GM20000 (cell line): ENCODE measurements around the gene SEC11C.

Source experiments
- DNase-seq: peaks from one replicate; pipeline ENCODE4 v3.0.0; 2012; ENCODE audit warnings: low spot score
- CTCF ChIP-seq: IDR thresholded peaks from 2 replicates; pipeline ENCODE4 v1.5.1; 2012; ENCODE audit warnings: mild to moderate bottlenecking, control low read depth; ENCODE audit errors: extremely low read depth, missing control alignments

The SEC11C gene

GRCh38 chr18:59177485-59177884, 37.8 kb downstream of the SEC11C start:
- no peak for TF ChIP-seq CTCF
- no peak for DNase-seq

GRCh38 chr18:59180150-59180845, 40.6 kb downstream of the SEC11C start:
- no peak for TF ChIP-seq CTCF

GRCh38 chr18:59182673-59183072, 43.0 kb downstream of the SEC11C start:
- DNase-seq: no peak
- TF ChIP-seq CTCF: no peak

More at GRCh38 chr18:59180150-59180845, 40.6 kb downstream of the SEC11C start:
- no peak for DNase-seq

- no peak for TF ChIP-seq CTCF
- no peak for DNase-seq
These were observed 49.3 kb downstream of the SEC11C start for GRCh38 chr18:59189008-59189407.

GRCh38 chr18:59189746-59190145, 50.1 kb downstream of the SEC11C start:
- no peak for DNase-seq
- no peak for TF ChIP-seq CTCF

GRCh38 chr18:59196161-59196725, 56.6 kb downstream of the SEC11C start:
- DNase-seq: no peak
- TF ChIP-seq CTCF: no peak

GRCh38 chr18:59197636-59198035, 58.0 kb downstream of the SEC11C start:
- DNase-seq: no peak
- no peak for TF ChIP-seq CTCF
